ENCODE results near the gene DDI2. TPM values are rescaled to one million over a fixed set of nuclear protein-coding genes. Genes with fewer than 3 reads are reported as not detected.

Gene DDI2
- total and polyA plus RNA-seq, 9 of the 15 experiments (the other 6 are each of a cell fraction or from before 2014, with no cell fraction given), result 6.5 to 48.4 (median 21.2) TPM

GRCh38 chr1:15603050-15603965, 13.9 kb upstream of the DDI2 start (continued):
- peak; percentile 68 for TF ChIP-seq ZNF592 (IDR thresholded peaks at IDR 0.05)
- TF ChIP-seq RNF2 (IDR thresholded peaks at IDR 0.05), result 0 out of 2 replicates have a peak, but pooled peaks have one; percentile 58
- no peak for TF ChIP-seq ARHGAP35 (IDR thresholded peaks at IDR 0.05; ENCODE audit: partially characterized antibody)
- no peak for TF ChIP-seq TCF15 (CRISPR knock-in tag; IDR thresholded peaks at IDR 0.05)
- peak; percentile 54; the same call in 1 of the 2 replicates for TF ChIP-seq ZNF395 (CRISPR knock-in tag; IDR thresholded peaks at IDR 0.05)
- TF ChIP-seq GMEB1 (CRISPR knock-in tag; IDR thresholded peaks at IDR 0.05), result peak; percentile 83
- peak; percentile 87 for TF ChIP-seq REST (IDR thresholded peaks at IDR 0.05; ENCODE audit: borderline replicate concordance)
- 0 out of 2 replicates have a peak, but pooled peaks have one; percentile 36 for TF ChIP-seq REST (CRISPR knock-in tag; IDR thresholded peaks at IDR 0.05; ENCODE audit: low read depth)
- peak; percentile 87 for TF ChIP-seq NFYB (IDR thresholded peaks at IDR 0.05; ENCODE audit: extremely low read depth, insufficient read length)
- TF ChIP-seq L3MBTL2 (IDR thresholded peaks at IDR 0.05), result peak; percentile 99
